Stimulated activated CD8-positive, alpha-beta memory T cell treated with anti-CD3 and anti-CD28 coated beads, Interleukin-2, amount 100 ng/mL, for 48 hours (primary cell): Measurements from ENCODE around the gene QRFP.

ENCODE experiments used
- DNase-seq, 2 donors: peaks; one replicate each; pipeline ENCODE4 v3.0.0-alpha.2; 2020; ENCODE audit warnings: low read depth in 2 of 2

Gene QRFP

GRCh38 chr9:130890870-130891687 lies 5.5 kb downstream of the QRFP start:
- no peak for DNase-seq

GRCh38 chr9:130890124-130890523 lies 6.5 kb downstream of the QRFP start:
- DNase-seq, result no peak

GRCh38 chr9:130888146-130888885 lies 8.3 kb downstream of the QRFP start:
- DNase-seq, result no peak

DNA sequence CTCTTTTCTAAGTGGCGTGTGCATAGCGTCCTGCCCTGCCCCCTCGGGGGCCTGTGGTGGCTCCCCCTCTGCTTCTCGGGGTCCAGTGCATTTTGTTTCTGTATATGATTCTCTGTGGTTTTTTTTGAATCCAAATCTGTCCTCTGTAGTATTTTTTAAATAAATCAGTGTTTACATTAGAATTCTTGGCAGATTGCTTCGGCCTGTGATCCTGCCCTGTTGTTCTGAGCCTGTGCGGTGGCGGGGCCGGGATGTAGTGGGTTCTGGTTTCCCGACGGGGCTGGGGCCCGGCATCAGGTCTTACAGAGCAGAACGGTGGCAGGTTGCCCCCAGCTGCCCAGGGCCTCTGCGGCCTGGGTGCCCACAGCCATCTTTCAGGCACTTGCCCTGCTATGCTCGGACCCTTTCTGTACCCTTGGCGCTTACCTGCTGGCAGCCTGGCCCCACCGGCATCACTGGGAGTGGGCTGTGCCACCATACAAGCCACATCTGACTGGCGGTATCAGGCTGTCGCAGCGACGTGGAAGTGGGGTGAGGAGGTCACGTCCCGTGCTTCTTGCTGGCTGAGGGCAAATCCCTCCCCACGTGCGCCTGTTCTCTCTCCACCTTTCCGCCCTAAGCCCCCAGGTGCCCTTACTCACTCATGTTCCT lies 9.0 kb downstream of the QRFP start:
- no peak for DNase-seq

DNA sequence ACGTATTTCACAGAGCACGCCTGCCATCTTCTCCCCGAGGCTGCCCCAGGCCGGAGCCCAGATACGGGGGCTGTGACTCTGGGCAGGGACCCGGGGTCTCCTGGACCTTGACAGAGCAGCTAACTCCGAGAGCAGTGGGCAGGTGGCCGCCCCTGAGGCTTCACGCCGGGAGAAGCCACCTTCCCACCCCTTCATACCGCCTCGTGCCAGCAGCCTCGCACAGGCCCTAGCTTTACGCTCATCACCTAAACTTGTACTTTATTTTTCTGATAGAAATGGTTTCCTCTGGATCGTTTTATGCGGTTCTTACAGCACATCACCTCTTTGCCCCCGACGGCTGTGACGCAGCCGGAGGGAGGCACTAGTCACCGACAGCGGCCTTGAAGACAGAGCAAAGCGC lies 9.6 kb downstream of the QRFP start:
- DNase-seq, result no peak

DNA sequence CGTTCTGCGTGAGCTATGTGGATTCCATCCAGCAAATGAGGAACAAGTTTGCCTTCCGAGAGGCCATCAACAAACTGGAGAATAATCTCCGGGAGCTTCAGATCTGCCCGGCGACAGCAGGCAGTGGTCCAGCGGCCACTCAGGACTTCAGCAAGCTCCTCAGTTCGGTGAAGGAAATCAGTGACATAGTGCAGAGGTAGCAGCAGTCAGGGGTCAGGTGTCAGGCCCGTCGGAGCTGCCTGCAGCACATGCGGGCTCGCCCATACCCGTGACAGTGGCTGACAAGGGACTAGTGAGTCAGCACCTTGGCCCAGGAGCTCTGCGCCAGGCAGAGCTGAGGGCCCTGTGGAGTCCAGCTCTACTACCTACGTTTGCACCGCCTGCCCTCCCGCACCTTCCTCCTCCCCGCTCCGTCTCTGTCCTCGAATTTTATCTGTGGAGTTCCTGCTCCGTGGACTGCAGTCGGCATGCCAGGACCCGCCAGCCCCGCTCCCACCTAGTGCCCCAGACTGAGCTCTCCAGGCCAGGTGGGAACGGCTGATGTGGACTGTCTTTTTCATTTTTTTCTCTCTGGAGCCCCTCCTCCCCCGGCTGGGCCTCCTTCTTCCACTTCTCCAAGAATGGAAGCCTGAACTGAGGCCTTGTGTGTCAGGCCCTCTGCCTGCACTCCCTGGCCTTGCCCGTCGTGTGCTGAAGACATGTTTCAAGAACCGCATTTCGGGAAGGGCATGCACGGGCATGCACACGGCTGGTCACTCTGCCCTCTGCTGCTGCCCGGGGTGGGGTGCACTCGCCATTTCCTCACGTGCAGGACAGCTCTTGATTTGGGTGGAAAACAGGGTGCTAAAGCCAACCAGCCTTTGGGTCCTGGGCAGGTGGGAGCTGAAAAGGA lies 10.9 kb downstream of the QRFP start:
- no peak for DNase-seq

- no peak for DNase-seq
Measured at GRCh38 chr9:130884542-130885483, 11.8 kb downstream of the QRFP start.

GRCh38 chr9:130884111-130884531 lies 12.5 kb downstream of the QRFP start:
- DNase-seq, result no peak

- DNase-seq, result no peak
Measured at GRCh38 chr9:130883479-130883878, 13.1 kb downstream of the QRFP start.

DNA sequence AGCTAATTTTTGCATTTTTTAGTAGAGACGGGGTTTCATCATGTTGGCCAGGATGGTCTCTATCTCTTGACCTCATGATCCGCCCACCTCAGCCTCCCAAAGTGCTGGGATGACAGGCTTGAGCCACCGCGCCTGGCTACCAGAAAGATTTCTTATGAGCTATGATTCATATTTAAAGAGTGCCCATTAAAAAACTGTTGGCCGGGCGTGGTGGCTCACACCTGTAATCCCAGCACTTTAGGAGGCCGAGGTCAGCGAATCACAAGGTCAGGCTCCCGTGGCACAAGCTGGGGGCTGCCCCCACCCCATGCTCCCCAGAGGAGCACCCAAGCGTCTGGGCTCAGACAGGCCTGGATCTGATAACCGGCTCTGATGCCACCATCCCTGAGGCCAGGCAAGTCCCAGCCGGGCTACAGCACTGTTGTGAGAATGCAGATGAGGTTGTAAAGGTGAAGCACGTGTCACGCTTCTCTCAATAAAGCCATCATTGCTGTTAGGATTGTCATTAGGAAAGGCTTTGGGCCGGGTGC lies 13.9 kb downstream of the QRFP start:
- DNase-seq, result no peak

- no peak for DNase-seq
Measured at GRCh38 chr9:130881516-130881915, 15.1 kb downstream of the QRFP start.

- no peak for DNase-seq
Measured at GRCh38 chr9:130880599-130881220, 15.9 kb downstream of the QRFP start.

DNA sequence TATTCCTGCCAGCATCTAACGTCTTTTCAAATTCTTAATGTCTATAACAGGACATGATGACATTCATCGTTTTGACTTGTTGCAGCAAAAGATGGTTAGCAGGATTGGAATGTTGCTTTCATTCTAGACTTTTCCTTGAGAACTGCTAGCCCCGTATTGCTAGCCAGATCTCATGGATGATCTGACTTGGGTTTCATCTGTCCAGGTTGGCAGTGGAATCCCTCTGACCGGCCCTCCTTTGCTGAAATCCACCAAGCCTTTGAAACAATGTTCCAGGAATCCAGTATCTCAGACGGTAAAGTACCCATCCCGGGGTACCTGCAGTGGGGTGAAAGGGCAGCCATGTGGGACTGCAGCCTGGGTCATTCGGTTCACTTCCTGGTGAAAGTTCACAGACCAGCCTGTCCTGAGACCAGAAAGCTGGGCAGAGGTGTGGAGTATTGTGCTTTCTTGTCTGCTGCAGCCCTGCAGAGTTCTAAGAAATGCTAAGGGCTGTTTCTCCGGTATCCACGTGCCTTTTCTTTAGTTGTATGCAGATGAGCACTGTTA lies 16.7 kb downstream of the QRFP start:
- DNase-seq, result no peak

DNA sequence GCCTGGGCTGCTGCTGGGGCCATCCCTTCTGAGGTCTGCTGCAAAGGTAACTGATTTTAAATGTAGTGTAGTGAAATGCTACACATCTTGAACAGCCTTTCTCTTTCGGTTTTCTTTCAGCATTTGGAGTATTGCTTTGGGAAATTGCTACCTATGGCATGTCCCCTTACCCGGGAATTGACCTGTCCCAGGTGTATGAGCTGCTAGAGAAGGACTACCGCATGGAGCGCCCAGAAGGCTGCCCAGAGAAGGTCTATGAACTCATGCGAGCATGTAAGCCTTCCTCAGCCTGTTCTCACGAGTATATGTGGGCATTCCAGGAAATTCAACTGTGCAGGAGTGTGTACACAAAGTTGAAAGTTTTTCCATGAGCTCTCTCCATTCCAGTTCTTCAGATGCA lies 18.3 kb downstream of the QRFP start:
- no peak for DNase-seq

DNA sequence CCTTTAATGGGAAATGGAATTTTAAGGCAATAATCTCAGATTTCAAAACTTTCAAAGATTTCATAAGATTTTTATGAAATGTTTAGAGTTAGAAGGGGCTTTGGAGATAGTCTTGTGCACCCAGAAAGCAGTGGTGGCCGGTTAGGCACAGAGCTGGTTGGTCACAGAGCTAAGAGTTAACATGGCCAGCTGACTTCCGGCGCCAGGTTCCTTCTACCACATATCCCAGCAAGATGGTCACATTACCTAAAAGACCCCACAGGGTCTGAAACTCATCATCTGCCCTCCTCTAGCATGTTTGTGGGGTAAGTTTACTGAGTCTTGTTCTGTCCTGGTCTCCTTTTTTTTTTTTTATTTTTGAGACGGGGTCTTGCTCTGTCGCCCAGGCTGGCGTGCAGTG lies 19.3 kb downstream of the QRFP start:
- DNase-seq, result no peak

- no peak for DNase-seq
Measured at GRCh38 chr9:130874783-130875182, 21.8 kb downstream of the QRFP start.

DNA sequence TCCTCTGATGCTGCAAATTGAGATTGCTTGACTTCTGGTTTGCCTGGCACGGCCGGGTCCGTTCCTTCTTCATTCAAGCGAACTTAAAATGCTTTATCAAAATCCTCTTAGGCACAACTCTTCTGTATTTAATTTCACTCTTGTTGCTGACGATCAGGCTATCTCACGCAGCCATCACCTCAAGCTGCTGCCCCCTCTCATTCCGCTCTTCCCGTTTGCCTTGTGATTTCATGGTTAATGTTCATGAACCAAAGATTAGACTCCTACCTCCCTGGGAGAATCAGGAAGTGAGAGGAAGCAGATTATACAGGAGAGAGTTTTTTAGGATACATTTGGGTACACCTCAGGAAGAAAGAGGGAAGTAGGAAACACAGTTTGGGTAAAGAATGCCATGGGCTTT lies 22.6 kb downstream of the QRFP start:
- DNase-seq, result no peak

DNA sequence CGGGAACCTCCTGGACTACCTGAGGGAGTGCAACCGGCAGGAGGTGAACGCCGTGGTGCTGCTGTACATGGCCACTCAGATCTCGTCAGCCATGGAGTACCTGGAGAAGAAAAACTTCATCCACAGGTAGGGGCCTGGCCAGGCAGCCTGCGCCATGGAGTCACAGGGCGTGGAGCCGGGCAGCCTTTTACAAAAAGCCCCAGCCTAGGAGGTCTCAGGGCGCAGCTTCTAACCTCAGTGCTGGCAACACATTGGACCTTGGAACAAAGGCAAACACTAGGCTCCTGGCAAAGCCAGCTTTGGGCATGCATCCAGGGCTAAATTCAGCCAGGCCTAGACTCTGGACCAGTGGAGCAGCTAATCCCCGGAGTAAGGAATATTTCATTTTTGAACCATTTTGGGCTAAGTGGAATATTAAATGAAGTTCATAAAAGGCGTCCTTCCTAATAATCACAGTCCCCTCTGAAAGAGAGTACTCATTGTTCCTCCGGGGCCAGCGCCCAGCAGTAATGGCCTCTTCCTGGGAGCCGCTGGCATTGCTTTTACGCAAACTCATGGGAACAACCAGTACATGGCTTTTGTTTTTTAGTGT lies 23.6 kb downstream of the QRFP start:
- DNase-seq, result no peak

GRCh38 chr9:130872508-130872907 lies 24.1 kb downstream of the QRFP start:
- no peak for DNase-seq
